Measurements from ENCODE around the gene HEXD.
A peak's percentile ranks its signal among the peaks of the same experiment; 100 is the strongest.

GRCh38 chr17:82384730-82385481, 33.2 kb upstream of the HEXD start:
- TF ChIP-seq CTCF (IDR thresholded peaks at IDR 0.05) = peak in 3 of 6 experiments; percentile 22 to 38 (median 26)
- TF ChIP-seq POLR2AphosphoS5 (IDR thresholded peaks at IDR 0.05) = no peak
- no peak for TF ChIP-seq POLR2A (IDR thresholded peaks at IDR 0.05)
- TF ChIP-seq EP300 (IDR thresholded peaks at IDR 0.05) = no peak

Measured in upper lobe of left lung (tissue), 4 donors.